HepG2 (cell line): ENCODE data around the gene ACTR6. TPM values are rescaled to one million over a fixed set of nuclear protein-coding genes. Genes with fewer than 3 reads are reported as not detected.

Experiments
- ATAC-seq: fragments of 200-7000 bp; cut with Tn5 transposase; 3 replicates; pipeline ENCODE4 v1.9.1; 2020; ENCODE audit warnings: mild to moderate bottlenecking, moderate library complexity
- BruUV-seq: library from RNA; stranded (reverse); fragments of 400-500 nt; replicated peaks from 2 replicates; lab custom pipeline; 2021; lab: Mats Ljungman, UMichigan
- CTCF ChIA-PET: fragments of 300-600 bp; formaldehyde crosslinking; extraction: SDS; loops from one replicate; lab custom pipeline; 2021; ENCODE audit warnings: low total read pairs, inconsistent platforms, low intra/inter-chr PET ratio; lab: Yijun Ruan, JAX
- POLR2A ChIA-PET: fragments of 350-600 bp; sonication (Branson Sonifier 250); formaldehyde crosslinking; loops from one replicate; lab custom pipeline; 2020; ENCODE audit warnings: antibody characterized with exemption, inconsistent platforms; lab: Yijun Ruan, JAX
- DNase-seq: peaks from one replicate; pipeline ENCODE4 v3.0.0-alpha.2; 2015; ENCODE audit warnings: low spot score
- FAIRE-seq: peaks from 3 replicates; lab custom pipeline; 2011; peaks lifted over from hg19 to GRCh38; lab: Jason Lieb, UNC
- H2AFZ ChIP-seq: one replicate; pipeline ENCODE4 v1.6.1; 2011; ENCODE audit warnings: low read length, inconsistent platforms
- H3K27ac ChIP-seq: fragments of 300-600 bp; 3 replicates; pipeline ENCODE4 v1.8.0; 2011; ENCODE audit warnings: mixed run types, mild to moderate bottlenecking, mixed read lengths, low read length, inconsistent platforms; ENCODE audit not compliant: insufficient read depth; ENCODE audit errors: extremely low read length
- H3K27me3 ChIP-seq, 2 experiments: fragments of 200-600 bp in 1 of 2; 2 replicates in 1 of 2; 3 replicates in 1 of 2; pipeline versions ENCODE4 v1.6.0 to v1.8.0; 2011; ENCODE audit warnings: low read length in 2 of 2, mild to moderate bottlenecking in 2 of 2, moderate library complexity in 2 of 2, inconsistent platforms in 1 of 2; ENCODE audit not compliant: insufficient read depth in 2 of 2, control insufficient read depth in 1 of 2
- H3K36me3 ChIP-seq, 2 experiments: fragments of 200-600 bp in 1 of 2; replicated peaks in 1 of 2; 2 replicates in 1 of 2; 3 replicates in 1 of 2; pipeline versions ENCODE4 v1.5.1 to v1.8.0; 2011; ENCODE audit warnings: low read length in 2 of 2, inconsistent platforms in 1 of 2; ENCODE audit not compliant: insufficient read depth in 2 of 2, control insufficient read depth in 1 of 2
- H3K4me1 ChIP-seq: 2 replicates; pipeline ENCODE4 v1.5.1; 2012; ENCODE audit warnings: low read length, inconsistent platforms; ENCODE audit not compliant: insufficient read depth
- H3K4me2 ChIP-seq: 2 replicates; pipeline ENCODE4 v1.6.0; 2011; ENCODE audit warnings: low read depth, low read length, inconsistent platforms
- H3K4me3 ChIP-seq, 3 experiments: fragments of 200-600 bp in 1 of 3; sonication (generic), shearing (Covaris generic) in 1 of 3; replicated peaks in 1 of 3; 2 replicates each; pipeline ENCODE4 v1.5.1; 2011 to 2016; ENCODE audit warnings: low read length in 3 of 3, inconsistent platforms in 2 of 3, low read depth in 2 of 3, mild to moderate bottlenecking in 2 of 3, control low read depth in 1 of 3, mixed read lengths in 1 of 3; ENCODE audit not compliant: insufficient read depth in 1 of 3
- H3K79me2 ChIP-seq: one replicate; pipeline ENCODE4 v1.6.1; 2011; ENCODE audit warnings: low read length, inconsistent platforms; ENCODE audit not compliant: insufficient read depth
- H3K9ac ChIP-seq: 2 replicates; pipeline ENCODE4 v1.6.0; 2011; ENCODE audit warnings: mild to moderate bottlenecking, low read depth, low read length, inconsistent platforms; ENCODE audit not compliant: insufficient read depth
- H3K9me3 ChIP-seq: 2 replicates; pipeline ENCODE4 v1.5.1; 2012; ENCODE audit warnings: mild to moderate bottlenecking, low read length
- H4K20me1 ChIP-seq: 2 replicates; pipeline ENCODE4 v1.6.0; 2011; ENCODE audit warnings: inconsistent platforms, mild to moderate bottlenecking, low read length, moderate library complexity; ENCODE audit not compliant: insufficient read depth
- POLR2G ChIP-seq: fragments of 200-400 bp; formaldehyde crosslinking; IDR thresholded peaks from 2 replicates; pipeline ENCODE4 v1.6.1; 2018; ENCODE audit warnings: mild to moderate bottlenecking, low read depth, low read length, moderate library complexity
- ZFP82 ChIP-seq: sonication (generic); formaldehyde crosslinking; IDR thresholded peaks from 2 replicates; pipeline ENCODE4 v1.5.1; 2020; ENCODE audit warnings: mild to moderate bottlenecking, missing genetic modification reagents, borderline replicate concordance
- ZNF121 ChIP-seq: sonication (generic); formaldehyde crosslinking; IDR thresholded peaks from 2 replicates; pipeline ENCODE4 v1.5.0; 2020; ENCODE audit warnings: mild to moderate bottlenecking, missing genetic modification reagents
- ZNF546 ChIP-seq: sonication (generic); formaldehyde crosslinking; conservative IDR thresholded peaks from 2 replicates; pipeline ENCODE4 v1.8.1; 2023; ENCODE audit warnings: mild to moderate bottlenecking, missing genetic modification reagents
- WGBS: methylation state at CpG from one replicate; pipeline ENCODE4 v1.1.6; 2017; ENCODE audit warnings: low lambda C conversion rate; 5-methylcytosine and 5-hydroxymethylcytosine counted together
- in situ Hi-C: cut with HindIII; loops from 2 replicates; pipeline ENCODE4 v1.10.0; 2017; ENCODE audit warnings: low pct_unique_long_range_greater_than_20kb; ENCODE audit not compliant: extremely low pct_ligation_motif_present
- intact Hi-C: fragments of 100-400 bp; cut with micrococcal nuclease; formaldehyde crosslinking; loops from one replicate; pipeline ENCODE4 v1.10.0; 2022; ENCODE audit not compliant: unreplicated experiment
- polyA plus RNA-seq, 8 experiments: library from polyadenylated mRNA; depleted of rRNA in 3 of 8; stranded (reverse) in 7 of 8; unstranded in 1 of 8; fragments of >200 nt; fragmentation: Illumina TruSeq in 4 of 8; extraction: Trizol in 4 of 8; gene quantifications; 2 replicates each; pipeline versions ENCODE4 v1.2.1 to v1.2.3, GENCODE V29; 2011 to 2016; ENCODE audit warnings: low read depth in 4 of 8, missing spikeins in 1 of 8, mixed read lengths in 1 of 8; ENCODE audit not compliant: insufficient read depth in 1 of 8
- total RNA-seq, 5 experiments: library from RNA; depleted of rRNA; stranded (reverse); fragments of >200 nt; fragmentation: Illumina TruSeq; extraction: Trizol; gene quantifications; 2 replicates each; pipeline ENCODE4 v1.2.3, GENCODE V29; 2016; ENCODE audit warnings: low read depth in 1 of 5
- TF ChIP-seq, protein P1 (sequence below): sonication (generic); formaldehyde crosslinking; IDR thresholded peaks from 2 replicates; pipeline ENCODE4 v1.4.0; 2020; ENCODE audit warnings: mild to moderate bottlenecking, low read depth, missing genetic modification reagents
- TF ChIP-seq, protein P2 (sequence below): sonication (generic); formaldehyde crosslinking; IDR thresholded peaks from 2 replicates; pipeline ENCODE4 v1.4.0; 2020; ENCODE audit warnings: missing genetic modification reagents
- TF ChIP-seq, protein P3 (sequence below): sonication (generic); formaldehyde crosslinking; IDR thresholded peaks from 2 replicates; pipeline ENCODE4 v1.5.0; 2020; ENCODE audit warnings: mild to moderate bottlenecking, missing genetic modification reagents
- TF ChIP-seq, protein P4 (sequence below): sonication (generic); formaldehyde crosslinking; IDR thresholded peaks from 2 replicates; pipeline ENCODE4 v1.8.0; 2022; ENCODE audit warnings: missing genetic modification reagents, mild to moderate bottlenecking, moderate library complexity, borderline replicate concordance

Gene ACTR6
- total and polyA plus RNA-seq, 2 of the 13 experiments (the other 11 are each of a cell fraction or from before 2014, with no cell fraction given), result 12.9 to 22.4 TPM

DNA sequence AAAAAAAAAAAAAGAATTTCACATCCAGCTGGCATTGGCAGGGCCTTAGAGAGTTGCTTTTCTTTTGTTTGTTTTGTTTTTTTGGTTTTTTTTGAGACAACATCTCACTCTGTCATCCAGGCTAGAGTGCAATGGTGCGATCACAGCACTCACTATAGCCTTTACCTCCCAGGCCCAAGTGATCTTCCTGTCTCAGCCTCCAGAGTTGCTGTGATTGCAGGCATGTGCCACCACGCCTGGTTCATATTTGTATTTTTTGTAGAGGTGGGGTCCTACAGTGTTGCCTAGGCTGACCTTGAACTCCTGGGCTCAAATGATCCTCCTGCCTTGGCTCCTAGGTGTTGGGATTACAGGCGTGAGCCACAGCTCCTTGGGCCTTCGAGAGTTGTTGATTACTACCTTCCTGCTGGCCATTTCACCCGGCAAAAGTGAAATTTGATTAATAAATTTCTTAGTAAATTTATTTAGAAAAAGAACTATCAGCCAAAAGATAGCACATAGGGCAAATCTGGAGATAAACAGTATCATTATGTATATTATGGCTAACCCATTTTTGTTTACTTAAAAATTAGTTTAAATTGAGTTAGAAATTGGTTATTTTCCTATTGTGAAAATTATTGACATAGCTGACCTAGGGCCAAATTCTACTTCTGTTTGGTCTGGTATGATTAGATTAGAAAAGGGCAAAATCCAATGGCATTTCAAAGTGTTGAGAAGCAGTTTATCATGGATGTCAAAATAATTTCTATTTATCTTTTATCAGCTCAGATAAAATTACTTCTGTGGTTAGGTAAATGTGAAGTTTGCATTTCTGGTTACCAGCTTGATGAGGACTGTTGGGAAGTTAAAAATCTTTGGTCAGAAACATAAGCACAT is 12.6 kb downstream of the ACTR6 start (continued):
- TF ChIP-seq POLR2G (no peak), ZFP82 (CRISPR knock-in tag) (no peak)
- TF ChIP-seq, all 625 proteins: peak for 27

DNA sequence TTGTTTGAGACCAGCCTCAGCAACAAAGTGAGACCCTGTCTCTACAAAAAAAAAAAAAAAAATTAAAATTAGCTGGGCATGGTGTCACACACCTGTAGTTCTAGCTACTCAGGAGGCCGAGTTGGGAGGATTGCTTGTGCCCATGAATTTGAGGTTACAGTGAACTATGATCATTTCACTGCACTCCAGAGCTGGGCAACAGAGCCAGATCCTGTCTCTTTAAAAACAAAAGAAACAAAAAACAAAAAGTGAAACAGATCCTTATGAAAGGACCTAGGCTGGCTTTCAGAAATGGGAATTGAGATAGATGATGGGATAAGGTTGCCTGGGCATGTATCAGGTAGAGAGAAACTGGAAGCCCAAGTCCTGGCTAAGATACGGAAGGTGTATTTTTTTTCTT is 13.9 kb downstream of the ACTR6 start:
- TSS peak; percentile 9 for BruUV-seq
- 92% methylated on average over 2 of the region's 2 CpGs for WGBS

More for the DNA sequence above, 13.9 kb downstream of the ACTR6 start:
- TF ChIP-seq ZNF121 (CRISPR knock-in tag) (peak; percentile 81), ZNF546 (CRISPR knock-in tag) (no peak)
- TF ChIP-seq, protein P1, sequence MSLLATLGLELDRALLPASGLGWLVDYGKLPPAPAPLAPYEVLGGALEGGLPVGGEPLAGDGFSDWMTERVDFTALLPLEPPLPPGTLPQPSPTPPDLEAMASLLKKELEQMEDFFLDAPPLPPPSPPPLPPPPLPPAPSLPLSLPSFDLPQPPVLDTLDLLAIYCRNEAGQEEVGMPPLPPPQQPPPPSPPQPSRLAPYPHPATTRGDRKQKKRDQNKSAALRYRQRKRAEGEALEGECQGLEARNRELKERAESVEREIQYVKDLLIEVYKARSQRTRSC (CRISPR knock-in tag), result no peak
- TF ChIP-seq, protein P2, sequence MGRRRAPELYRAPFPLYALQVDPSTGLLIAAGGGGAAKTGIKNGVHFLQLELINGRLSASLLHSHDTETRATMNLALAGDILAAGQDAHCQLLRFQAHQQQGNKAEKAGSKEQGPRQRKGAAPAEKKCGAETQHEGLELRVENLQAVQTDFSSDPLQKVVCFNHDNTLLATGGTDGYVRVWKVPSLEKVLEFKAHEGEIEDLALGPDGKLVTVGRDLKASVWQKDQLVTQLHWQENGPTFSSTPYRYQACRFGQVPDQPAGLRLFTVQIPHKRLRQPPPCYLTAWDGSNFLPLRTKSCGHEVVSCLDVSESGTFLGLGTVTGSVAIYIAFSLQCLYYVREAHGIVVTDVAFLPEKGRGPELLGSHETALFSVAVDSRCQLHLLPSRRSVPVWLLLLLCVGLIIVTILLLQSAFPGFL, result no peak
- TF ChIP-seq, protein P3, sequence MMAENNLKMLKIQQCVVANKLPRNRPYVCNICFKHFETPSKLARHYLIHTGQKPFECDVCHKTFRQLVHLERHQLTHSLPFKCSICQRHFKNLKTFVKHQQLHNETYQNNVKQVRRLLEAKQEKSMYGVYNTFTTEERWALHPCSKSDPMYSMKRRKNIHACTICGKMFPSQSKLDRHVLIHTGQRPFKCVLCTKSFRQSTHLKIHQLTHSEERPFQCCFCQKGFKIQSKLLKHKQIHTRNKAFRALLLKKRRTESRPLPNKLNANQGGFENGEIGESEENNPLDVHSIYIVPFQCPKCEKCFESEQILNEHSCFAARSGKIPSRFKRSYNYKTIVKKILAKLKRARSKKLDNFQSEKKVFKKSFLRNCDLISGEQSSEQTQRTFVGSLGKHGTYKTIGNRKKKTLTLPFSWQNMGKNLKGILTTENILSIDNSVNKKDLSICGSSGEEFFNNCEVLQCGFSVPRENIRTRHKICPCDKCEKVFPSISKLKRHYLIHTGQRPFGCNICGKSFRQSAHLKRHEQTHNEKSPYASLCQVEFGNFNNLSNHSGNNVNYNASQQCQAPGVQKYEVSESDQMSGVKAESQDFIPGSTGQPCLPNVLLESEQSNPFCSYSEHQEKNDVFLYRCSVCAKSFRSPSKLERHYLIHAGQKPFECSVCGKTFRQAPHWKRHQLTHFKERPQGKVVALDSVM (CRISPR knock-in tag), result peak; percentile 85
- TF ChIP-seq, protein P4, sequence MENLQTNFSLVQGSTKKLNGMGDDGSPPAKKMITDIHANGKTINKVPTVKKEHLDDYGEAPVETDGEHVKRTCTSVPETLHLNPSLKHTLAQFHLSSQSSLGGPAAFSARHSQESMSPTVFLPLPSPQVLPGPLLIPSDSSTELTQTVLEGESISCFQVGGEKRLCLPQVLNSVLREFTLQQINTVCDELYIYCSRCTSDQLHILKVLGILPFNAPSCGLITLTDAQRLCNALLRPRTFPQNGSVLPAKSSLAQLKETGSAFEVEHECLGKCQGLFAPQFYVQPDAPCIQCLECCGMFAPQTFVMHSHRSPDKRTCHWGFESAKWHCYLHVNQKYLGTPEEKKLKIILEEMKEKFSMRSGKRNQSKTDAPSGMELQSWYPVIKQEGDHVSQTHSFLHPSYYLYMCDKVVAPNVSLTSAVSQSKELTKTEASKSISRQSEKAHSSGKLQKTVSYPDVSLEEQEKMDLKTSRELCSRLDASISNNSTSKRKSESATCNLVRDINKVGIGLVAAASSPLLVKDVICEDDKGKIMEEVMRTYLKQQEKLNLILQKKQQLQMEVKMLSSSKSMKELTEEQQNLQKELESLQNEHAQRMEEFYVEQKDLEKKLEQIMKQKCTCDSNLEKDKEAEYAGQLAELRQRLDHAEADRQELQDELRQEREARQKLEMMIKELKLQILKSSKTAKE (CRISPR knock-in tag), result no peak
- TF ChIP-seq, all 625 proteins: peak for 2
- in situ Hi-C loops, result no loop called here
- H3K9me3 ChIP-seq, result no peaks in the 10 kb centered on the region
- no peak overlapping the region for H2AFZ ChIP-seq
- no peak for DNase-seq
- ATAC-seq, result no peak
- no peaks in the 10 kb centered on the region for H3K79me2 ChIP-seq
- no peak overlapping the region for H3K4me3 ChIP-seq
- no peak overlapping the region for H3K9ac ChIP-seq
- FAIRE-seq, result no peak
- peaks cover 50% of the 10 kb centered on the region for H3K4me1 ChIP-seq
- intact Hi-C loops, result no loop called here
- H3K27me3 ChIP-seq, result no peaks in the 10 kb centered on the region
- no peaks in the 10 kb centered on the region for H4K20me1 ChIP-seq
- CTCF ChIA-PET, result no interaction called here
- H3K27ac ChIP-seq, result no peak overlapping the region
- POLR2A ChIA-PET, result no interaction called here
- H3K36me3 ChIP-seq, result peaks cover 3 to 26% of the 10 kb centered on the region in 2 experiments
- H3K4me2 ChIP-seq, result no peak overlapping the region
